H1 (cell line): ENCODE measurements around the gene A3GALT2. TPM values are rescaled to one million over a fixed set of nuclear protein-coding genes. Genes with fewer than 3 reads are reported as not detected.

ENCODE experiments used
- CREB1 ChIP-seq: IDR thresholded peaks from 2 replicates; pipeline ENCODE4 v1.6.1; 2012; ENCODE audit warnings: inconsistent platforms
- PHF8 ChIP-seq: fragments of 200-600 bp; sonication (generic); conservative IDR thresholded peaks from 2 replicates; pipeline ENCODE4 v1.7.1; 2012; ENCODE audit warnings: low read depth, mild to moderate bottlenecking, inconsistent platforms, low read length, moderate library complexity
- SP1 ChIP-seq: IDR thresholded peaks from 2 replicates; pipeline ENCODE4 v1.6.1; 2011; ENCODE audit warnings: low read depth, low read length
- polyA plus RNA-seq, 7 experiments: library from polyadenylated mRNA; depleted of rRNA in 3 of 7; stranded (reverse) in 5 of 7; unstranded in 2 of 7; fragments of >200 nt in 5 of 7; fragments of 200-250 nt in 2 of 7; gene quantifications; 1 replicate in 5 of 7; 2 replicates in 1 of 7; 4 replicates in 1 of 7; pipeline versions ENCODE4 v1.2.1 to v1.2.3, GENCODE V29; 2011 to 2013; ENCODE audit warnings: missing spikeins in 2 of 7, mixed read lengths in 2 of 7
- total RNA-seq: library from RNA; stranded (reverse); fragmentation: NEBNext Ultra II Directional; extraction: Animal tissue kit (Norgen Biotek cat#: 25700); gene quantifications from 2 replicates; pipeline ENCODE4 v1.2.1, GENCODE V29; 2021

The A3GALT2 gene
- total and polyA plus RNA-seq, 2 of the 8 experiments (the other 6 are each of a cell fraction or from before 2014, with no cell fraction given) = not detected

GRCh38 chr1:33287317-33287716, 33.6 kb downstream of the A3GALT2 start (continued):
- TF ChIP-seq SP1 (no peak), PHF8 (no peak), CREB1 (no peak)
